Caco-2 (cell line): ENCODE data around the gene TMEM154. TPM values are rescaled to one million over a fixed set of nuclear protein-coding genes. Genes with fewer than 3 reads are reported as not detected.
A peak's percentile ranks its signal among the peaks of the same experiment; 100 is the strongest.

Experiments
- BruUV-seq: library from RNA; stranded (reverse); fragments of 400-500 nt; replicated peaks from 2 replicates; lab custom pipeline; 2021; lab: Mats Ljungman, UMichigan
- CTCF ChIA-PET: fragments of 300-600 bp; sonication (Branson Sonifier 250); formaldehyde crosslinking; loops from one replicate; lab custom pipeline; 2022; ENCODE audit warnings: antibody characterized with exemption; lab: Charles Lee
- POLR2A ChIA-PET: fragments of 300-600 bp; sonication (Branson Sonifier 250); formaldehyde crosslinking; loops from one replicate; lab custom pipeline; 2022; ENCODE audit warnings: antibody characterized with exemption; lab: Charles Lee
- DNase-seq, 2 experiments: peaks; one replicate each; pipeline versions ENCODE4 v3.0.0 to v3.0.0-alpha.2; 2020 to 2022
- H3K27me3 ChIP-seq: replicated peaks from 2 replicates; pipeline ENCODE4 v1.6.0; 2011; ENCODE audit warnings: low read length; ENCODE audit not compliant: control insufficient read depth, insufficient read depth
- H3K36me3 ChIP-seq: 2 replicates; pipeline ENCODE4 v1.5.1; 2011; ENCODE audit warnings: low read length; ENCODE audit not compliant: control insufficient read depth, insufficient read depth
- H3K4me1 ChIP-seq: fragments of 250-450 bp; sonication (Bioruptor Pico); 2 replicates; pipeline ENCODE4 v1.5.1; 2020; ENCODE audit warnings: mild to moderate bottlenecking
- H3K4me3 ChIP-seq: 2 replicates; pipeline ENCODE4 v1.5.1; 2011; ENCODE audit warnings: low read depth, mild to moderate bottlenecking, control low read depth, low read length
- H3K9me3 ChIP-seq: fragments of 250-450 bp; sonication (Bioruptor Pico); 2 replicates; pipeline ENCODE4 v1.5.1; 2020; ENCODE audit warnings: mild to moderate bottlenecking, moderate library complexity
- H3K27ac Mint-ChIP-seq: one replicate; pipeline ENCODE4 v1.8.0; 2022; ENCODE audit warnings: mixed read lengths; ENCODE audit not compliant: unreplicated experiment
- H3K27me3 Mint-ChIP-seq: one replicate; pipeline ENCODE4 v1.8.0; 2022; ENCODE audit warnings: mixed read lengths; ENCODE audit not compliant: insufficient read depth, unreplicated experiment
- H3K36me3 Mint-ChIP-seq: one replicate; pipeline ENCODE4 v1.8.0; 2022; ENCODE audit warnings: mild to moderate bottlenecking, mixed read lengths; ENCODE audit not compliant: insufficient read depth, unreplicated experiment
- H3K4me1 Mint-ChIP-seq: one replicate; pipeline ENCODE4 v1.8.0; 2022; ENCODE audit warnings: low read depth, mixed read lengths; ENCODE audit not compliant: unreplicated experiment
- H3K4me3 Mint-ChIP-seq: one replicate; pipeline ENCODE4 v1.8.0; 2022; ENCODE audit warnings: mild to moderate bottlenecking, moderate library complexity, mixed read lengths; ENCODE audit not compliant: unreplicated experiment
- H3K9me3 Mint-ChIP-seq: one replicate; pipeline ENCODE4 v1.8.0; 2022; ENCODE audit warnings: mixed read lengths; ENCODE audit not compliant: unreplicated experiment
- CTCF ChIP-seq, 2 experiments: fragments of 200-600 bp in 1 of 2; IDR thresholded peaks; 1 replicate in 1 of 2; 2 replicates in 1 of 2; pipeline versions ENCODE4 v1.5.1 to v1.8.0; 2011 to 2022; ENCODE audit warnings: antibody characterized with exemption in 1 of 2, control low read depth in 1 of 2, inconsistent platforms in 1 of 2, low read depth in 1 of 2, low read length in 1 of 2, mild to moderate bottlenecking in 1 of 2, moderate library complexity in 1 of 2; ENCODE audit not compliant: insufficient read depth in 1 of 2, severe bottlenecking in 1 of 2, unreplicated experiment in 1 of 2
- intact Hi-C: fragments of 100-400 bp; cut with micrococcal nuclease; formaldehyde crosslinking; loops from one replicate; pipeline ENCODE4 v1.10.0; 2022; ENCODE audit not compliant: unreplicated experiment
- total RNA-seq: library from RNA; stranded (reverse); gene quantifications from 2 replicates; pipeline ENCODE4 v1.2.3, GENCODE V29; 2022

TMEM154 gene
- total RNA-seq, 1 experiment from 2014 or later = 4.6 TPM

- Mint-ChIP-seq H3K36me3 (no peaks in the 10 kb centered on the region), H3K4me1 (peaks cover 14% of the 10 kb centered on the region), H3K9me3 (peaks cover 19% of the 10 kb centered on the region), H3K27ac (peak overlapping the region; percentile 23), H3K4me3 (no peak overlapping the region), H3K27me3 (no peaks in the 10 kb centered on the region)
- no TSS peak for BruUV-seq
- H3K27me3 ChIP-seq = no peaks in the 10 kb centered on the region
- 0 out of 2 replicates have a peak, but pooled peaks cover 5% of the 10 kb centered on the region for H3K4me1 ChIP-seq
- H3K4me3 ChIP-seq = no peak overlapping the region
- no peaks in the 10 kb centered on the region; the same call in 1 of the 2 replicates for H3K9me3 ChIP-seq
- intact Hi-C loops = no loop called here
- POLR2A ChIA-PET = no interaction called here
- H3K36me3 ChIP-seq = no peaks in the 10 kb centered on the region
- no peak for DNase-seq
- CTCF ChIA-PET = no interaction called here
- TF ChIP-seq CTCF (IDR thresholded peaks at IDR 0.05; ENCODE audit: insufficient read depth in 1 of 2, low read depth in 1 of 2, low read length in 1 of 2, severe bottlenecking in 1 of 2, unreplicated experiment in 1 of 2) = no peak
Observed at GRCh38 chr4:152708361-152708760, 28.6 kb upstream of the TMEM154 start.

- no peak overlapping the region for H3K4me3 ChIP-seq
- BruUV-seq = no TSS peak
- ChIA-PET CTCF (no interaction called here), POLR2A (no interaction called here)
- Mint-ChIP-seq H3K27ac (peak overlapping the region; percentile 23), H3K4me3 (no peak overlapping the region), H3K36me3 (no peaks in the 10 kb centered on the region), H3K9me3 (peaks cover 19% of the 10 kb centered on the region), H3K4me1 (peaks cover 14% of the 10 kb centered on the region), H3K27me3 (no peaks in the 10 kb centered on the region)
- no peaks in the 10 kb centered on the region for H3K27me3 ChIP-seq
- no peaks in the 10 kb centered on the region; the same call in 1 of the 2 replicates for H3K9me3 ChIP-seq
- intact Hi-C loops = no loop called here
- no peak for TF ChIP-seq CTCF (IDR thresholded peaks at IDR 0.05; ENCODE audit: insufficient read depth in 1 of 2, low read depth in 1 of 2, low read length in 1 of 2, severe bottlenecking in 1 of 2, unreplicated experiment in 1 of 2)
- no peaks in the 10 kb centered on the region for H3K36me3 ChIP-seq
- H3K4me1 ChIP-seq = 0 out of 2 replicates have a peak, but pooled peaks cover 5% of the 10 kb centered on the region
- DNase-seq = no peak
Observed at GRCh38 chr4:152707632-152708031, 27.8 kb upstream of the TMEM154 start.

- Mint-ChIP-seq H3K27me3 (no peaks in the 10 kb centered on the region), H3K9me3 (peaks cover 19% of the 10 kb centered on the region), H3K4me3 (no peak overlapping the region), H3K4me1 (peaks cover 14% of the 10 kb centered on the region), H3K36me3 (no peaks in the 10 kb centered on the region), H3K27ac (no peak overlapping the region)
- Histone ChIP-seq H3K36me3 (no peaks in the 10 kb centered on the region), H3K4me3 (no peak overlapping the region), H3K4me1 (0 out of 2 replicates have a peak, but pooled peaks cover 5% of the 10 kb centered on the region), H3K9me3 (no peaks in the 10 kb centered on the region; the same call in 1 of the 2 replicates), H3K27me3 (no peaks in the 10 kb centered on the region)
- no peak for DNase-seq
- ChIA-PET CTCF (interaction anchor here (0.6 kb wide), 1 partner anchor 129 kb away, joined by 3 read pairs; no protein-coding TSS in a partner anchor), POLR2A (no interaction called here)
- no TSS peak for BruUV-seq
- intact Hi-C loops = no loop called here
- no peak for TF ChIP-seq CTCF (IDR thresholded peaks at IDR 0.05; ENCODE audit: insufficient read depth in 1 of 2, low read depth in 1 of 2, low read length in 1 of 2, severe bottlenecking in 1 of 2, unreplicated experiment in 1 of 2)
Observed at GRCh38 chr4:152705903-152706302, 26.1 kb upstream of the TMEM154 start.
